OCI-LY7 (cell line): ENCODE results near the gene TMEM200A.

Source experiments
- EZH2phosphoT487 ChIP-seq: fragments of 200-600 bp; sonication (generic); IDR thresholded peaks from 2 replicates; pipeline ENCODE4 v1.6.1; 2018; ENCODE audit warnings: low read depth, borderline replicate concordance, mild to moderate bottlenecking, mixed run types, antibody characterized with exemption, low read length, moderate library complexity, mixed read lengths
- TF ChIP-seq, protein P1 (sequence below): fragments of 200-600 bp; sonication (generic); conservative IDR thresholded peaks from 2 replicates; pipeline ENCODE4 v1.5.1; 2014; ENCODE audit warnings: mild to moderate bottlenecking, antibody characterized with exemption, low read length, moderate library complexity, mixed read lengths

DNA sequence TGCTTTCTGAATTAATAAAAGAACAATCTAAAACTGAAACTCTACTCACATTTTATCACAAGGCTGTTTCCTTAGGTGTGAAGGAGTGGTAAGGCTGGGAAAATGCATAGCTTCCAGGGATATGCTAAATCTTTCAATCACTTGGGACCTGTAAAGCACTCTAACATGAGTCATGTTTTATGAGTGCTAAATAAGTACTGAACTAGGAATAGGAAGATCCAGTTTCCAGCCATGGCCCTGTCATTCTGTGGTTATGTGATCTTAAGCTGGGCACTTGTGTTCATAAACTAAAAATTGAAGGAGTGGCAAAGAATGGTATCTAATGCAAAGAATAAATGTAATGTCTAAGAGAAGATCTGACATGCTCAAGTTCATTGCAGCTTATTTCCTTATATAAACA, 6.1 kb upstream of the TMEM200A start:
- TF ChIP-seq, protein P1, sequence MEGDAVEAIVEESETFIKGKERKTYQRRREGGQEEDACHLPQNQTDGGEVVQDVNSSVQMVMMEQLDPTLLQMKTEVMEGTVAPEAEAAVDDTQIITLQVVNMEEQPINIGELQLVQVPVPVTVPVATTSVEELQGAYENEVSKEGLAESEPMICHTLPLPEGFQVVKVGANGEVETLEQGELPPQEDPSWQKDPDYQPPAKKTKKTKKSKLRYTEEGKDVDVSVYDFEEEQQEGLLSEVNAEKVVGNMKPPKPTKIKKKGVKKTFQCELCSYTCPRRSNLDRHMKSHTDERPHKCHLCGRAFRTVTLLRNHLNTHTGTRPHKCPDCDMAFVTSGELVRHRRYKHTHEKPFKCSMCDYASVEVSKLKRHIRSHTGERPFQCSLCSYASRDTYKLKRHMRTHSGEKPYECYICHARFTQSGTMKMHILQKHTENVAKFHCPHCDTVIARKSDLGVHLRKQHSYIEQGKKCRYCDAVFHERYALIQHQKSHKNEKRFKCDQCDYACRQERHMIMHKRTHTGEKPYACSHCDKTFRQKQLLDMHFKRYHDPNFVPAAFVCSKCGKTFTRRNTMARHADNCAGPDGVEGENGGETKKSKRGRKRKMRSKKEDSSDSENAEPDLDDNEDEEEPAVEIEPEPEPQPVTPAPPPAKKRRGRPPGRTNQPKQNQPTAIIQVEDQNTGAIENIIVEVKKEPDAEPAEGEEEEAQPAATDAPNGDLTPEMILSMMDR: no peak
- no peak for TF ChIP-seq EZH2phosphoT487
